ENCODE measurements around the gene LACTB.

DNA sequence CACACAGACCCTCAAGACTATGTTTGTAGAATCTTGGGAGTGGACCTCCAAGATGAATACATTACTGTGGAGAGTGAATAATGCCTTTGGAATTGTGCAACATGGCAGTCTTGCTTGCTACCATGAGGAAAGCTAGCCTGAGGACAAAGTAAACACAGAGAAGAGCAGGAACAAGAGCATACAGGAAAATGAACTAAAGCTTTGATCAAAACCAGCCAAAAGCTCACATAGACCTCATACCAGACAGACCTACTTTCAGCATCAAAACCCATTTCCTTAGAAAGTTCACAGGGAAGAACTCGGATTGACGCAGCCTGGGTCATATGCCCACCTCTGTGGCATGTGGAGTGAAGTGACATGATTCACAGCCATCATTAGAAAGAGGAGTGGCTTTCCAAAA is 64.4 kb downstream of the LACTB start:
- TF ChIP-seq POLR2A (IDR thresholded peaks at IDR 0.05; ENCODE audit: low read length): no peak
- no peak for TF ChIP-seq GATA1 (IDR thresholded peaks at IDR 0.05; ENCODE audit: low read depth, low read length)

Data from erythroblast (primary cell).